NCI-H2029 treated with DMSO at 0.1 percent for 48 hours (cell line): ENCODE results near the gene ZNF592.
A peak's percentile ranks its signal among the peaks of the same experiment; 100 is the strongest.

ENCODE experiments used
- DNase-seq: peaks from one replicate; lab custom pipeline; 2025; lab: John Stamatoyannopoulos, UW

The ZNF592 gene

DNA sequence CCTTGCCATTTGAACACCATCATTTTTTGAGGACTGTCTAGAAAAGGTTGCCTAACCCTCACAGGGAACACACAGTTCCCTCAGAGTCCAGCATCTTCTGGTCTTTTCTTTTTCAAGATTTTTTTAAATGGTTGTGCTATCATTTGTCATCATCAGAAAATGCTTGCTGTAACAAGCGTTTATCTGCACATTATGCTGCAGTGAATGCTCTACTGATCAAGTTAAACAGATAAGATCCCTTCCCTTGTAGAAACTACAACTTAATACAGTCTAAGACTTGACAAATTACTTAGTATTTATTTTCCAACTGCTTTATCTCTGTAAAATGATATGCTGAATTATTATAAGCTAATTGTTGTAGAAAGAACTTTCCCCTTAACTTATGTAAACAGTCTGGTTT, 56.8 kb downstream of the ZNF592 start:
- DNase-seq, result no peak

DNA sequence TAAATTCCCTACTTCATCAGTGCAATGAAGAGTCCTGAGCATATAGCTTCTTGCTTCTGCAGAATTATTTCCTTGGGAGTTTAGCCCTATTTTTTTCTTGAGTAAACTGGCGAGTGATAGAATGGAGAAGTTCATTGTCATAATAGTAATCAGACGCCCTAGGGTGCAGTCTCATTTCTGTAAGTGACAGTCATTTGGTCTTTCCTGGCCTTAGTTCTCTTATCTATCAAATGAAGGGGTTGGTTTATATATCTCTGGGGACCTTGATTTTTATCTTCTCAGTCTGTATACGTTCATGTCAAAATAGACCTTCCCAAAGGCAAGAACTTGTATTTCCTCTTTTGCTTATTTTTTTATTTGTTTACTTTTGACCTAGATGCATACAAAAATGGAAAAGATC, 58.8 kb downstream of the ZNF592 start:
- no peak for DNase-seq

DNA sequence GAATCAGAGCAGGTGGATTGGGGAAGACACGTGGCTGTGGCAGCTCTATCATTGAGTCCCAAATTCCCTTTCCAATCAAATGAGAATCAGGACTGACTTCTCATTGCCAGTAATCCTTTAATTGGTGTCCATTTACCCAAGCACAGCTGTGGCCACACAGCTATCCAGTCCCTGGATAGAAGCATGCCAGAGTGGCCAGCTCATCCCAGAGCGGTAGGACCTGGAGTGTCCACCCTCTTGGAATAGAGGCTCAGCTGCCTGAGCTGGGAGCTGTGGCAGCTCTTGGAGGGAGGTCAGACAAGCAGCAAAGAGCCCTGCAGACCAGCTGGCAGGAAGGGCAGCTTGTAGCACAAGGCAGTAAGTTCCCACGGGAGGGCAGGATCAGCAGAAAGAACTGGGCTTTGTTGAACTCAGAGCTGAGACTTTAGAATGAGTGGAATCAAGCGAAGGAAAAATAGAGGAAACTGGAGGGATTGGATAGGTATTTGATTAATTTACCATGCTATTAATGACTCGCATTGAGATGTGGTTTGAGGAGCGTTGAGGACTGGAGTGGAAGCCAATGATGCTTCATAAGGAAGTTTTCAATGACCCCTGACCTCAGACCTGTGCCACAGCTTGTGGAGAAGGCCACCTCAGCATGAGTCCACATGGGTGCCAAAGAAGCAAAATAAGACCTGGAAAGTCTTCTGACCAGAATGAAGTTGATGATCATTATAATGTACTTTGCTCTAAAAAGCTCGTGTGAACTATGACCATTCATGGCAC, 61.9 kb downstream of the ZNF592 start:
- no peak for DNase-seq

DNA sequence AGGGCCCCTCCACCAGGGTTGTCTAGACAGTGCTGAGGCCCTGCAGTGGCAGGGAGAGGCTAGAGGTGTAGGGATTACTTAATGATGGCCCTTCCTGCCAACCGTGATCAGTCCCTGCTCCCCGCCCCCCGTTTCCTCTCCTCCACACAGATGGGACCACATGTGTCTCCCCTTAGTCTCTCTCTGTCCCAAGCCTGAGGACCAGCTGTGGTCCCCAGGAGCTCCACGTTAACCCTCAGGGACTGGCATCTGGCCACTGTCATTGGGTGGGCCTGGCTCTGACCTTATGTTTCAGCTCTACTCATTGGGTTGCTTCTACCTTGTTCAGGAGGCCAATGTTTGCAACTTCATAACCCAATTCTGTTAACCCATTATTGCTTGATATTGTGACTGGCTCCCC, 62.8 kb downstream of the ZNF592 start:
- no peak for DNase-seq

DNA sequence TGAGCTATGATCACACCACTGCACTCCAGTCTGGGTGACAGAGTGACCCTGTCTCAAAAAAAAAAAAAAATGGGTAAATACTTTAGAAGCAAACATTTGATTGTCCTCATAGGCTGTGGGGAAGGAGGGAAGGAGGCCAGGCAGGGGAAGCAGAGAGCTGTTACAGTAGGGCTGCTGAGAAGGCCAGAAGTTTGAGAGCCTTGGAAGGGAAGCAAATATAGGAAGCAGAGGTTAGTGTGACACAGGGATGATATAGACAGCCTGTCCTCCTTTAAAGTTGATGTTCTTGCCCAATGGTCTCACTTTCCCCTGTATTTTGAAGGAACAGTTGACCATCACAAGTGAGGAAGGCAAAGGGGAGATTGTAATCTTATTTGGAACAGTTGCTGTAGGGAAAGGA, 63.4 kb downstream of the ZNF592 start:
- DNase-seq, result no peak

DNA sequence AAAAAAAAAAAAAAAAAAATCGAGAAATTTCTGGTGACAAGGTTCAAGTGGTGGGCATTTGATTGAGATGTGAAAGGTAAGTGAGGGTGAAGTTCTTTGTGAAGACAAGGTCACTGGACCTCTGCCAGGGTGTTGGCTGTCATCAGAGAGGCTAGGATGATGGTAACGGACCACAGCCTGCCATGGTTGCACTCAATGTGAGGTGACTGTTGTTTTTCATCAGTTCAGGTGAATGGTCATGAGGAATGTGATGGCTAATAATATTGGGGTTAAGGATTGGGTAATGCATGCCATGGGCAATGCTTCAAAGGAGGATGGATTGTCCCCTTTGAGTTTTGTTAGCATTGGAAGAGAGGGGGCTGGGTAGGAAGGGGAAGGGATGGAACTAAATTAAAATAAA, 64.5 kb downstream of the ZNF592 start:
- DNase-seq, result no peak

DNA sequence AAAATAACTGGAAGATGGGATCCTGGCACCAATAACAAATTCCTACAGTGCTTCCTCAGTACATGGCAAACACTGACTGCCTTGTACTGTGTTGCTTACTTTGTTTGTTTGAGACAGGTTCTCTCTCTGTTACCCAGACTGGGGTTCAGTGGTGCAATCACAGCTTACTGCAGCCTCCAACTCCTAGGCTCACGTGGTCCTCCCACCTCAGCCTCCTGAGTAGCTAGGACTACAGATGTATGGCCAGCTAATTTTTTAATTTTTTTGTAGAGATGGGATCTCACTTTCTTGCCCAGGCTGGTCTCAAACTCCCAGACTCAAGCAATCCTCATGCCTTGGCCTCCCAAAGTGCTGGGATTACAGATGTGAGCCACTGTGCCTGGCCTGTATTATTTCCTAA, 65.0 kb downstream of the ZNF592 start:
- DNase-seq, result no peak

DNA sequence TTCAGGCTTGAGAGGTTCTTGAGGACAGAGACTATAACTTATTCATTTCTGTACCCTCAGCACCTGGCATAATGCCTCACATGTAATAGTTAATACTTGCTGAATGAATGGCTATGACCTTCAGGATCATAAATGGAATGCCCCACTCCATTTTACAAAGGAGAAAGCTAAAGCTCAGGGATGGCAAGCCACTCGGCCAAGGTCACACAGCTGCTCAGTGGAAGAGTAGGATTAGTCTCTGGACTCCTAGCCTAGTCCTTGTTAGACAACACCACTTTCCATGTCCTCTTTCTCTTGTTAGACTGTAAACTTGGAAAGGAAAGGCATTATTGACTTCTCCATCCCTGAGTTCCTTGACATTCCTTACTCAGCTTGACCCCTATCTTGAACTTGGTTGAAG, 65.5 kb downstream of the ZNF592 start:
- no peak for DNase-seq

DNA sequence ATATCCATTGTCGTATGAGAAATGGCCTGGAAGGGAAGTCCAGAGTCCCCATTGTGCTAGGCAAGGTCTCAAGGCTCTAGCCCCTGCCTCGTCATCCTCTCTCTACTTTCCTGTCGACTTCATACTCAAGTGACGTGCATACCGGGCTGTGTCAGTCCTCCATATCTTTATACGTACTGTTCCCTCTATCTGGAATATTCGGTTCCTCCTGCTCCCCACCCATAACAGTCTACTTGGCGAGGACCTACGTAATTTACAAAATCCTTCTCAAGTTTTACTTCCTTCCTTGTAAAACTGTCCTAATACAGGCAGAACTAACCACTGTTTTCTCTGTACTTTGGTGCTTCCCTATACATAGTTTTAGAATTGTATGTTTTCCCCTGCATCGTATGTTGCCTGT, 66.5 kb downstream of the ZNF592 start:
- DNase-seq, result no peak

DNA sequence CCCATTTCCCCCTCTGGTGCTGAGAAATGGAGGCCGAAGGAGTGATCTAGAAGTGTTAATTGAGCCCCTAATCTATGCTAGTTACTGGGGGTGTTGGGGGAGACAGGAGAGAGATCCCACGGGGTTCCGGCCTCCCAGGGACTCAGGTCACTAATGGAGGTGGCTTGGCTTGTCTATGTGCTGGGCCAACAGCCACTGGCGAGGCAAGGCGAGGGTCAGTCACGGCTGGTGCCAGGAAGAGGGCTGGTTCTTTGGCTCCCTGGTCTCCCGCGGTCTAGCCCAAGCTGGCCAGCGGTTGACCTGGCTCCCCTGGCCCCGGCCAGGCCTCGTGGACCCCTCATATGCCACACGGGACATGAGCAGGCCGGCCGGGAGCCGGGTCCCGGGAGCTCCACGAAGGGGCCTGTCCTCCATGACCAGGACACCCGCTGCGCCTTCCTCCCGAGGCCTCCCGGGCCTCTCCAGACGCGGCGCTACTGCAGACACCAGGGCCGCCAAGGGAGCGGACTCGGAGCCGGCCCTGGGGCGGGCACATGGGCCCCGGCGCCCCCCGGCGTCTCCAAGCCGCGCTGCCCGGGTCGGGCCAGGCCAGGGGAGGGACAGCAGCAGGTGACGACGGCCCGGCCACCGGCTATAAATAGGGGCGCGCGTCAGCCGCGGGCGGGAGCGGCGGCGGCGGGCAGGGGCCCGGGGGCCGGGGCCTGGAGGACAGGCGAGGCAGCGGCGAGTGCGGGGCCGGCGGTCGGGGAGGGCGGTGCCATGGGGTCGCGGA, 68.5 kb downstream of the ZNF592 start, which contains the start of gene ALPK3:
Gene ALPK3, plus strand, starts transcription at position 663 of the 772 bp plus-strand sequence. Its CDS starts 97 bp downstream, at position 760.
- DNase-seq, result no peak

DNA sequence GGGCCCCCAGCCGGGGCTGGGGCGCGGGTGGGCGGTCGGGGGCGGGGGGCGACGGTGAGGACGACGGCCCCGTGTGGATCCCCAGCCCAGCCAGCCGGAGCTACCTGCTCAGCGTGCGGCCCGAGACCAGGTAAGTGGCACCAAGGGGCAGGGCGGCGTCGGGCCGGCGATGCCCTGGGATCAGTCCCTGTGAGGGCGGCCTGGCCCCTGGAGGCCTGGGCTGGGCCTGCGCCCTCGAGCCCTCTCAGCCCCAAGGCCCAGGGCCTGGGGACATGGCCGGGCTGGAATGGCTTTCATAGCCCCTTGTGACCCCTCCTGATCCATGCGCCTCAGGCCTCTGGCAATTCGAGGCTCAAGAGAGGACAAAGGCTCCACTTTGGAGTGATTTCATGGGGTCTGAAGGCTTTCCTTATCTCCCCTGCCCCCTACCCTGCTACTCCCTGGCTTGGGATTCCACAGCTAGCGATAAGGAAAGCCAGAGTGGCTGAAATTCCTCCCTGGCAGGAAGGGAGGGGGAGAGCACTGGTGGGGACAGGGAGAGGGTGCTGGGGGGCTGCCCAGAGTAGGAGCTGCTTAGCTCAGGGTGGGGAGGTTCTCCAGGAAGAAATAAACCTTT, 69.2 kb downstream of the ZNF592 start:
- DNase-seq, result no peak

DNA sequence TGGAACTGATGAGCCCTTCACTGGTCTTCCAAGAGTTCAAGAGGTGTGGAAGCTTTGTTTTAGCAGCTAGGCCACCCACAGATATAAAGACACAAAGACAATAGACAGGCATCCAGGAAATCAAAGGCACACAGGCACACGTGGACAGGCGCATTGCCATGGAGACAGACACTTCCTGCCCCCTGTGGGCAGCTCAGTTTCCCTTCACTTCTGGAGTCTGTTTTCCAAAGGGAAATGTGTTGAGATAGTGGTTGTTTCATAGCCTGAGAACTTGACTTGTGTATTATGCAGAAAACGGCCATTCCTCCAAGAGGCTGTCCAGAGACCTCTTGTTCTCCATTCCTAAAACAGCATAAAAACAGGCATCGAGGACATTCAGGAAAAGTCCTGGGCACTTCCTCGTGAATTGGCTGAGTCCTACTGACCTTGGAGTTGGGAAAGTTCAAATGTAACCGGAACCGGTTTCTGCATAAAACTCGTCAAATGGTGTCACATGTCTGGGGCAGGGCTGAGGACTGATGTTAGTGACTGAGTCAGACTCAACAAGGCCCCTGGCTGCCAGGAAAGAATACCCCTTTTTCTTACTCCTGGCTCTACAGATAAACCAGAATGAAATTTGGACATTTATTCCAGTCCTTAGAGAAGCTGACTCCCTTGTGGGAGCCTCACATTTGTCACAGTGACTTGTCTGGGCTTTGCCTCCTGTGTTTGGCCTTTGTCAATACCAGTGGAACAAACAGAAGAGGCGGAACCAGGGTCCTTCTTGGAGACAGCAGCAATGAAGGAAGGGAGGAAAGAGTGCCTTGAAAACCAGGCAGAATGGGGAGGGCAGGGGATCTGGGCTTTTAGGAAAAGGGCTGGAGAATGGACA, 70.1 kb downstream of the ZNF592 start:
- peak; percentile 45 for DNase-seq

DNA sequence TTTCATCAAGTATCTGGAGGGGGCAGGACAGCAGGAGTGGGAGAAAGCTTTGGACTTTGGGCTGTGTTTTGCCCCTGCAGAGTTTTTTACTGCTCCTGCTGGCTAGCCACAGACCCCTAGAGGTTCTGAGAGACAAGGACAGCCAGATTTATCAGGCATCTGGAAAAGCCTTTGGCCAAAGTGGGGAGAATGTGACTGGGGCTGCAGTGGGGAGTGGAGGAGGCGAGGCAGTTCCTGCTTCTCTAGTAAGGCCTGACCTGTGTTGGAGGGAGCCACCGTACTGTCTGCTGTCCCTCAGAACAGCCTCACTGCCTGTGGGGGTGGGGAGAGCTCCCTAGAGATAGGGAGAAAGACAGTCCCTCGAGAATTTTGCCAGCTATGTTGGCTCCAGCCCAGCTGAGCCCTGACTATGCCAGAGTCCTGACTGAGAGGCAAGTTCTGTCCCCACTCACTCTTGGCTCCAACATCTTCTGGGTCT, 70.9 kb downstream of the ZNF592 start:
- DNase-seq, result no peak

DNA sequence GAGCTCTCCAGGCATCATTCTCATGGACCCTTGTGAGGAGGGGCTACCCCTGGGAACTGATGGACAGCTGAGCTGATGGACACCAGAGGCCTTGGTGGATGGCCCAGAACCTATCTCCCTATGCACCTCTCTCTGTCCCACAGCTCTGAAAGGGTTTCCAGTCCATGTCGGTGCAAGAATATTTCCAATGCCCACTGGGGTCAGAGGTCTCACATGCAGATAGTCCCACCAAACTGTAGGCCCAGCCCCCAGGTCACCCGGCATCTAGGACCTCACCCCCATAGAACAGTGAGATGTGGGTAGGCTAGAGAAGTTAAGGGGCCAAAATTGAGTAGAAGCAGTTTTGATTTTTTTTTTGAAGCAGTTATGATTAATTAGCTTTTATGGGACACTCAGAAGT, 71.4 kb downstream of the ZNF592 start:
- no peak for DNase-seq

DNA sequence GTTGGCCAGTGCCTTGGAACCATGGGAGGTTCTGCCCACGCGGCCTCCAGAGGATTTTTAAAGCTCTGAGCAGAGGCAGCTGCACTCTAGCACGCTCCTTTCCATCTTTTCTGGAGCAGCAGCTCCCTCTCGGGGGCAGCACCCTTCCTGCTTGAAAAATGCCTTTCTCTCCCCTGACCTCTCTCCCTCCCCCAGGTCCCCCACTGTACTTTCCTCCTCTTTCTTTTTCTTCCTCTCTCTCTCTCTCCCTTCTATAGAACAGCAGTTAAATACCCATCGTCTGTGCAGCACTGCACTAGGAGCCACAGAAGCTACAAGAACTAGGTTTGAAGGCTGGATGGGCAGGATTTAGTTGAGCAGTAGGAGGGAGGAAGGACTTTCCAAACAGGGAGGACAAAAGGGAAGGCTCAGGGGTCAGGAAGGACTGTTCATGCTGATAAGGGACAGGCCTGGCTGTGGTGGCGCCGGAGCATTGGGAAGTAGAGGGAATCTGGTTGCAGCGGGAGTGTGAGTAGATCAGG, 73.2 kb downstream of the ZNF592 start:
- DNase-seq, result no peak

DNA sequence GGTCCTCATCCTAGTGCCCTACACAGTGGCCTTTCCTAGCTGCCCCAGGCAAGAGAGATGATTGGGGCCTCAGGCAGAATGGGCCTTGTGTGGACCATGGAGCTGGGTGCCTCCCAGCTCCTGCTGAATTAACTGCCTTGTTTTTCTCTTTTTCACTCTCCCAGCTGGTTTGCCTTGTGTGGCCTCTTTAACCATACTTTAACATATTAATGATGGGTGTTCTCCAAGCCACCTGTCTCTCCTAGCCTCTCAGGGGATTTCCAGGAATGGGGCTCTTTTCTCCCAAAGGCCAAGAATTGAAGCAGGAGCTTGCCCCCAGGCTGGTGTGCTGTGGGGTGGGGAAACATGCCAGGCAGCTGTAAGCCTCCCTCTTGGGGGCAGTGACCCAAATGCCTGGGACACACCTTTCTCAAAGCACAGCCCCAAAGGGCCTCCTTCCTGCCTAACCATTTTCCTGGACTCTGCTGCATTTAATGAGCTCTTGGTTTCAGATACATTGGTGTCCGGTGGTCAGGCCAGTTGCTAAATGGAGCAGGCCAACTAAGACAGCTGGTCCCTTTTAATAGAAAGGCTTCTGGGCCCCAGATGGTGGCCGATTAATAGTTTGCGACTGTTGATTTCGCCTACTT, 74.4 kb downstream of the ZNF592 start:
- DNase-seq, result no peak

DNA sequence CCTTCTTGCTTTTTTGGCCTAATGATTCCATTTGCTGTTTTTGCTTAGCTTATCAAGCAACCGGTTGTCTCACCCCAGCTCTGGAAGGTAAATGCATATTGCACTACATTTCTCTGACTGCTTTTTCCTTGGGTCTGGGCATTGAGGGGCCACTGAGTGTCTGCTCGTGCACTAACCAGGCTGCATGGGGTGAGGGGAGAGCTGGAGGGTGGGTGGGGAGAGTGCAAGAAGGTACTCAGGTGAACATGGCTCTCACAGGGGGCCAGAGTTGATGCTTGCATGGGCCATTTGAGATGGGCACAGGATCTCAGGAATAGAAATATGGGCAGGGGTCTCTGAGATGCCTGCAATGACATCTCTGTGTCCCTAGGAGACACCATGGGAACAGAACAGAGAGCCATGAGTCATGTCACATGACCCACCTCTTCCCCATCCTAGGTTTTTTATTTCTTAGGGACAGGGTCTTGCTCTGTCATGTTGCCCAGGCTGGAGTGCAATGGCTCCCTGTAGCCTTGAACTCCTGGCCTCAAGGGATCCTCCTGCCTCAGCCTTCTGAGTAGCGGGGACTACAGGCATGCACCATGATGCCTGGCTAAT, 75.0 kb downstream of the ZNF592 start:
- DNase-seq, result no peak

DNA sequence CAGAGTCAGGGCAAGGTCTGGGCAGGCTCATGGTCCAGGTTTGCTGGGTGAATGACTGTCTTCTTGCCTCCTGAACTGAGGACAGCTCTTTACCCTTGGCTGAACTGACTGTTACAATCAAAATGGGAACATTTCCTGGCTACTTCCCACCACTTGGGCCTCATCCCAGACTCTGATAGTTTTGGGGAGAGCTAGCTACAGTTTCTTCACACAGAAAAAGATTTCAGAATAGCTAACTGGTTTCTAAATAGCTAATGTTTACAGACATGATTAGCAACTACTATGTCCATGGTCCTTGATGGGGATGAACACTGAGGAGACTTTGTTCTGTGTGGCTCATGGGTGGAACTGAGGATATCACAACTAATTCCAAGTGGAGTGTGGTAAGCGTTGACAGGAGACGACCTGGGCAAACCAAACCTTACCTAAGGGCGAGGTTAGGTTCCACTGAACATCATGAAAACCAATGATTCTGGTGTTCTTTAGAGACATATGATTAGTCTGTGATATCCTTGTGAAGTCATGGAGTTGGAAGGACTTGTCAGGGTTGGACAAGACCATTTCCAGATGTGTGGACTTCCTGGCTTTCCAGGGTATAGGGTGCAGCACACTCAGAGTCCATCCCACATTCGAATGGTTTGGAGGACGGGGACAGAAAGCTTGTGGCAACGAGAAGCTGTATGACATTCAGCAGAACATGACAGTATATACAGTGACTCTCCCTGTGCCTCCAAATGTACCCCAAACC, 76.0 kb downstream of the ZNF592 start:
- no peak for DNase-seq

DNA sequence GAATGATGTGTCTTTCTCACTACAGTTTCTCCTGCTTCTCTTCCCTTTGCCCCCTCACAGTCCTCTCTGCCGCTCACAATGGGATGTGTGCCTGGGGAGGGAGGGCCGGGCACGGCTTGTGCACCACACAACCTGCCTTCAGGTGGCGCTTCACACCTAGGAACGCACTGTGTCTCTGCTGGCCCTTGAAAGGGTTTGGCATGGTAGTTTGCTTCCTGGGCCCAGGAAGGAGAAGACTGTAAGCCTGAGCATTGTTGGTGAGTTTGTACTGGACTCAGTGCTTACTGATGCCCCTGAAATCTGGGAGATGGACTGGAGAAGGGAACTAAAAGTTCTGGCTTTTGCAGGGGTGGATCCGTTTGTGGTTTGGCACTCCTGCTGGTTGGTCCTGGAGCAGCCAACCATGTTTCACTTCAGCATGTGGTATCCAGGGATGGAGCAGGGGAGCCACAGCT, 78.0 kb downstream of the ZNF592 start:
- no peak for DNase-seq

DNA sequence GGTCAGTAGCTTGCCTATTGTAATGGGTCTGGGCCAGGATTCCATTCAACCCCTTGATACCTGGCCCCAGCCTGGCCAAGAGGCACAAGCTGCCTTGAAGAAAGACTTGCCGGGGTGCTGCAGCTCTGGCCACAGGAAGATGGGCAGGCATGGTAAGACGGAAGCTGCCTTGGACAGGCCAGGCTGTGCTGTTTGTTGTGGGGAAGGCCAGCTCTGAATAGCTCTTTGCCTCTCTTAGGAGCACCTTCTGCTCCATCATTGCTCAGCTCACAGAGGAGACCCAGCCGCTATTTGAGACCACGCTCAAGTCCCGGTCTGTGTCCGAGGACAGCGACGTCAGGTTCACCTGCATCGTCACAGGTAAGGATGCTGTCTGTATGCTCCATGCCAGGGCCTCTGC, 78.9 kb downstream of the ZNF592 start:
- no peak for DNase-seq
